Choroid plexus epithelial cell (primary cell): ENCODE results near the gene AP2A2.

Experiments
- DNase-seq: peaks from one replicate; pipeline ENCODE4 v3.0.0-alpha.2; 2010; ENCODE audit warnings: low read depth
- H3K4me3 ChIP-seq: 2 replicates; pipeline ENCODE4 v1.5.1; 2011; ENCODE audit warnings: low read depth, mild to moderate bottlenecking, control low read depth, low read length, moderate library complexity
- CTCF ChIP-seq: conservative IDR thresholded peaks from 2 replicates; pipeline ENCODE4 v1.5.1; 2011; ENCODE audit warnings: low read depth, mild to moderate bottlenecking, control low read depth, inconsistent platforms, low read length, moderate library complexity

Gene AP2A2

GRCh38 chr11:1010551-1011319 is 85.1 kb downstream of the AP2A2 start:
- DNase-seq, result no peak
- H3K4me3 ChIP-seq, result no peak overlapping the region
- no peak for TF ChIP-seq CTCF

GRCh38 chr11:1011320-1011698 is 85.6 kb downstream of the AP2A2 start:
- no peak for TF ChIP-seq CTCF
- no peak for DNase-seq
- no peak overlapping the region for H3K4me3 ChIP-seq

- no peak for TF ChIP-seq CTCF
- DNase-seq, result no peak
- no peak overlapping the region for H3K4me3 ChIP-seq
Observed at GRCh38 chr11:1012291-1012690, 86.6 kb downstream of the AP2A2 start.

- DNase-seq, result no peak
- H3K4me3 ChIP-seq, result no peak overlapping the region
- TF ChIP-seq CTCF, result no peak
Observed at GRCh38 chr11:1012740-1013630, 87.3 kb downstream of the AP2A2 start.

GRCh38 chr11:1013631-1013935 is 87.9 kb downstream of the AP2A2 start:
- TF ChIP-seq CTCF, result no peak
- H3K4me3 ChIP-seq, result no peak overlapping the region
- DNase-seq, result no peak

- no peak for DNase-seq
- no peak for TF ChIP-seq CTCF
- H3K4me3 ChIP-seq, result no peak overlapping the region
Observed at GRCh38 chr11:1014276-1014675, 88.6 kb downstream of the AP2A2 start.
